ENCODE results near the gene CSMD2.

CSMD2 gene

GRCh38 chr1:33997127-33998036, 167.6 kb downstream of the CSMD2 start:
- FAIRE-seq = no peak

GRCh38 chr1:33996281-33996680, 168.7 kb downstream of the CSMD2 start:
- no peak for FAIRE-seq

GRCh38 chr1:33993301-33993700, 171.7 kb downstream of the CSMD2 start:
- FAIRE-seq = no peak

- FAIRE-seq = no peak
Observed at GRCh38 chr1:33990281-33990680, 174.7 kb downstream of the CSMD2 start.

- no peak for FAIRE-seq
Observed at GRCh38 chr1:33988161-33988560, 176.9 kb downstream of the CSMD2 start.

GRCh38 chr1:33986390-33987095, 178.5 kb downstream of the CSMD2 start:
- FAIRE-seq = no peak

- no peak for FAIRE-seq
Observed at GRCh38 chr1:33985656-33986055, 179.4 kb downstream of the CSMD2 start.

- FAIRE-seq = no peak
Observed at GRCh38 chr1:33984906-33985565, 180.0 kb downstream of the CSMD2 start.

GRCh38 chr1:33982419-33982818, 182.6 kb downstream of the CSMD2 start:
- no peak for FAIRE-seq

GRCh38 chr1:33979341-33979740, 185.7 kb downstream of the CSMD2 start:
- FAIRE-seq = no peak

GRCh38 chr1:33975961-33976360, 189.1 kb downstream of the CSMD2 start:
- FAIRE-seq = no peak

GRCh38 chr1:33973799-33974545, 191.1 kb downstream of the CSMD2 start:
- no peak for FAIRE-seq

- no peak for FAIRE-seq
Observed at GRCh38 chr1:33972676-33973395, 192.2 kb downstream of the CSMD2 start.

- no peak for FAIRE-seq
Observed at GRCh38 chr1:33971913-33972312, 193.1 kb downstream of the CSMD2 start.

GRCh38 chr1:33971018-33971710, 193.9 kb downstream of the CSMD2 start:
- FAIRE-seq = no peak

- no peak for FAIRE-seq
Observed at GRCh38 chr1:33970148-33970825, 194.7 kb downstream of the CSMD2 start.

GRCh38 chr1:33966346-33967141, 198.5 kb downstream of the CSMD2 start:
- no peak for FAIRE-seq

GRCh38 chr1:33965086-33965485, 199.9 kb downstream of the CSMD2 start:
- FAIRE-seq = no peak

- FAIRE-seq = no peak
Observed at GRCh38 chr1:33962061-33962460, 203.0 kb downstream of the CSMD2 start.
